Fibroblast of pulmonary artery (primary cell): ENCODE measurements around the gene KRT6C.
A peak's percentile ranks its signal among the peaks of the same experiment; 100 is the strongest.
"Not testable (repeated sequence)": the region's sequence is repeated elsewhere in the genome, so short reads cannot be mapped to it uniquely, and the experiment has no call there.

Experiments used
- DNase-seq: peaks from one replicate; pipeline ENCODE4 v3.0.0-alpha.2; 2010; ENCODE audit warnings: low read depth
- H3K4me3 ChIP-seq: replicated peaks from 2 replicates; pipeline ENCODE4 v1.5.1; 2011; ENCODE audit warnings: low read depth, mild to moderate bottlenecking, control low read depth, low read length, moderate library complexity
- CTCF ChIP-seq: IDR thresholded peaks from 2 replicates; pipeline ENCODE4 v1.5.1; 2011; ENCODE audit warnings: mild to moderate bottlenecking, control low read depth, low read length, inconsistent platforms; ENCODE audit errors: missing control alignments

Gene KRT6C

GRCh38 chr12:52454411-52455201 is 19.0 kb downstream of the KRT6C start:
- peak; percentile 22 for DNase-seq

DNA sequence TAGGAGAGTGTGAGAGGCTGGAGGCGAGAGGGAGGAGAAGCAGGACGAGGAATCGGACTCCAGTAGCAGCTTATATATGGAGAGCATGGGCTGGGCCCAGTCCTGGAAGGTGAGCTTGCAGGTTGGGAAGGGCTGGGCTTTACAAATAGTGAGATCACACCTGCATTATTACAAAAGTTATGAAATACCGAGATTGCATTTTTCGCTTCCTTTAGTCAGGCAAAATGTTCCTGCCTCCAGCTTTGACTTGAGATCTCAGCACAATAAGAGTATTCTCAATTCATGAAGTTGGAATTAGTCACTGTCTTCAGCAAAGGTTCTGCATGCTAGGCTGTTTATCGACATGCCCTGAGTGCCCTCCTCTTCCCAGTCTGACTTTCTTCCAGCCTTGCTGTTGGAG is 21.5 kb downstream of the KRT6C start, which contains the start of gene KRT6B:
TSS of gene KRT6B (minus strand) at position 46 of the 400 bp plus-strand sequence. CDS start 68 bp downstream, outside the sequence.
- DNase-seq = no peak
- TF ChIP-seq CTCF = no peak
- H3K4me3 ChIP-seq = no peak within 1 kb of the TSS

More at GRCh38 chr12:52454411-52455201, 19.0 kb downstream of the KRT6C start:
- H3K4me3 ChIP-seq = no peak overlapping the region
- no peak for TF ChIP-seq CTCF

- H3K4me3 ChIP-seq = no peak overlapping the region
- no peak for TF ChIP-seq CTCF
- DNase-seq = no peak
These were observed 25.4 kb downstream of the KRT6C start for GRCh38 chr12:52448228-52448627.

GRCh38 chr12:52447196-52447595 is 26.4 kb downstream of the KRT6C start:
- not testable (repeated sequence) for DNase-seq, H3K4me3 ChIP-seq

- no peak for DNase-seq
- H3K4me3 ChIP-seq = no peak overlapping the region
- TF ChIP-seq CTCF = no peak
These were observed 27.1 kb downstream of the KRT6C start for GRCh38 chr12:52446367-52447045.

DNA sequence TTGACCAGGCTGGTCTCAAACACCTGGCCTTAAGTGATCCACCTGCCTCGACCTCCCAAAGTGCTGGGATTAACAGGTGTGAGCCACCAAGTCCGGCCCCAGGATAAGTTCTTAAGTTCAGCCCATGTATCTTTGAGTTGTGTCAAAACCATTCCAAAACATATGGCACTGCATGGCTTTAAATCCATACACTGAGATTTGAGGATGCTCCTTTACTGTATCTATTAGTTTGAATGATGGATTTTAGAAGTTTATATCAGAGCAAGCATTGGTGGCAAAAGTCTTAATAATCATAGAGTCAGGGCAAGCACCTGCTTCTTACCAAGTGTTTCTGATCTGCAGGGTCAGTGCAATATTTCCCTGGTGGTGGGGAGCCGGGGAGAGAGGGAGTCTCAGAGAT is 27.7 kb downstream of the KRT6C start:
- DNase-seq = no peak
- no peak overlapping the region for H3K4me3 ChIP-seq
- TF ChIP-seq CTCF = no peak
